Adrenal gland (tissue), 5 donors: Measurements from ENCODE around the gene ORM2.

ENCODE experiments used
- POLR2A ChIP-seq, 2 donors: fragments of 450-650 bp; IDR thresholded peaks; one replicate each; pipeline ENCODE4 v1.6.1; 2017; ENCODE audit warnings: antibody characterized with exemption in 2 of 2, mild to moderate bottlenecking in 2 of 2, moderate library complexity in 1 of 2
- TF ChIP-seq, protein P1 (sequence below), 6 experiments: fragments of 450-650 bp in 4 of 6; fragments of 200-600 bp in 2 of 6; sonication (generic) in 1 of 6; IDR thresholded peaks; 1 replicate in 5 of 6; 2 replicates in 1 of 6; pipeline versions ENCODE4 v1.5.1 to v1.8.0; 2016 to 2021; ENCODE audit warnings: antibody characterized with exemption in 6 of 6, mild to moderate bottlenecking in 2 of 6, moderate library complexity in 1 of 6
- donor health status: DM: no; HTN: no; CAD: no.

DNA sequence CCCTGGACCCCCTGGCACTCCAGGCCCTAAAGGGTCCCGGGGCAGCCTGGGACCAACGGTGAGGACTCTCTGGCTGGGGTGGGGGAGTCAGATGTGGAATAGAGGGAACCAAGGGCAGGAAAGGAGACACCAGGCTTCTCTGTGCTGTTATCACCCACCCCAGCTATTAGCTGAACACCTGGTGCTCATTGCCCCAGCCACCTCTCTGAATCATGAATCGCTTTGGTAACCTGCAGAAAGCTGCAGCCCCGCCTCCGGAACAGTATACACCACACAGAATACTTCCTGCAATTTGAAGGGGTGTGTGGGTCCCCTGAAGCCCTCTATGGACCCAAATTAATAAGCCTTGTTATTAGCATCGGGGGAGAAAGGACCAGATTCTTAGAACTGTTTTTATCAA, 47.2 kb upstream of the ORM2 start:
- TF ChIP-seq, protein P1, sequence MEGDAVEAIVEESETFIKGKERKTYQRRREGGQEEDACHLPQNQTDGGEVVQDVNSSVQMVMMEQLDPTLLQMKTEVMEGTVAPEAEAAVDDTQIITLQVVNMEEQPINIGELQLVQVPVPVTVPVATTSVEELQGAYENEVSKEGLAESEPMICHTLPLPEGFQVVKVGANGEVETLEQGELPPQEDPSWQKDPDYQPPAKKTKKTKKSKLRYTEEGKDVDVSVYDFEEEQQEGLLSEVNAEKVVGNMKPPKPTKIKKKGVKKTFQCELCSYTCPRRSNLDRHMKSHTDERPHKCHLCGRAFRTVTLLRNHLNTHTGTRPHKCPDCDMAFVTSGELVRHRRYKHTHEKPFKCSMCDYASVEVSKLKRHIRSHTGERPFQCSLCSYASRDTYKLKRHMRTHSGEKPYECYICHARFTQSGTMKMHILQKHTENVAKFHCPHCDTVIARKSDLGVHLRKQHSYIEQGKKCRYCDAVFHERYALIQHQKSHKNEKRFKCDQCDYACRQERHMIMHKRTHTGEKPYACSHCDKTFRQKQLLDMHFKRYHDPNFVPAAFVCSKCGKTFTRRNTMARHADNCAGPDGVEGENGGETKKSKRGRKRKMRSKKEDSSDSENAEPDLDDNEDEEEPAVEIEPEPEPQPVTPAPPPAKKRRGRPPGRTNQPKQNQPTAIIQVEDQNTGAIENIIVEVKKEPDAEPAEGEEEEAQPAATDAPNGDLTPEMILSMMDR (IDR thresholded peaks at IDR 0.05) = no peak
- TF ChIP-seq POLR2A (IDR thresholded peaks at IDR 0.05) = no peak
